Measurements from ENCODE around the gene ABCC6. TPM values are rescaled to one million over a fixed set of nuclear protein-coding genes. Genes with fewer than 3 reads are reported as not detected.

The ABCC6 gene
- total and polyA plus RNA-seq, 2 of the 13 experiments (the other 11 are each of a cell fraction or from before 2014, with no cell fraction given), result 82.4 to 105 TPM

- no peak for TF ChIP-seq NR2C2 (CRISPR knock-in tag; IDR thresholded peaks at IDR 0.05; ENCODE audit: borderline replicate concordance)
- TF ChIP-seq ATF1 (CRISPR knock-in tag; IDR thresholded peaks at IDR 0.05), result no peak
- no peak for TF ChIP-seq NFIB (CRISPR knock-in tag; IDR thresholded peaks at IDR 0.05; ENCODE audit: borderline replicate concordance)
- TF ChIP-seq ZNF570 (CRISPR knock-in tag; IDR thresholded peaks at IDR 0.05; ENCODE audit: borderline replicate concordance), result no peak
- TF ChIP-seq NONO (IDR thresholded peaks at IDR 0.05), result 0 out of 2 replicates have a peak, but pooled peaks have one; percentile 69
- no peak for TF ChIP-seq NONO (CRISPR knock-in tag; conservative IDR thresholded peaks at IDR 0.05)
- no peak for TF ChIP-seq ZNF7 (CRISPR knock-in tag; IDR thresholded peaks at IDR 0.05)
- TF ChIP-seq FOXK2 (IDR thresholded peaks at IDR 0.05), result peak; percentile 35; the same call in 1 of the 2 replicates
- TF ChIP-seq ZNF333 (CRISPR knock-in tag; IDR thresholded peaks at IDR 0.05; ENCODE audit: borderline replicate concordance), result no peak
- no peak for TF ChIP-seq HINFP (CRISPR knock-in tag; IDR thresholded peaks at IDR 0.05; ENCODE audit: low read depth)
- TF ChIP-seq ZNF891 (CRISPR knock-in tag; IDR thresholded peaks at IDR 0.05), result no peak
- TF ChIP-seq ZNF775 (CRISPR knock-in tag; IDR thresholded peaks at IDR 0.05; ENCODE audit: borderline replicate concordance), result no peak
- TF ChIP-seq FOXA1 (IDR thresholded peaks at IDR 0.05), result 0 out of 2 replicates have a peak, but pooled peaks have one; percentile 36
- TF ChIP-seq FOXA1 (CRISPR knock-in tag; IDR thresholded peaks at IDR 0.05), result no peak
- TF ChIP-seq ZSCAN12 (CRISPR knock-in tag; IDR thresholded peaks at IDR 0.05), result no peak
- TF ChIP-seq BRCA1 (CRISPR knock-in tag; IDR thresholded peaks at IDR 0.05), result no peak
- no peak for TF ChIP-seq PBX2 (CRISPR knock-in tag; IDR thresholded peaks at IDR 0.05)
- no peak for TF ChIP-seq MEIS2 (CRISPR knock-in tag; IDR thresholded peaks at IDR 0.05)
- TF ChIP-seq ZC3H4 (CRISPR knock-in tag; IDR thresholded peaks at IDR 0.05; ENCODE audit: borderline replicate concordance), result no peak
- peak; percentile 46; the same call in 1 of the 2 replicates for TF ChIP-seq NFRKB (IDR thresholded peaks at IDR 0.05)
- TF ChIP-seq ZNF44 (CRISPR knock-in tag; IDR thresholded peaks at IDR 0.05), result no peak
- peak; percentile 47 for TF ChIP-seq PHB2 (IDR thresholded peaks at IDR 0.05; ENCODE audit: partially characterized antibody)
- no peak for TF ChIP-seq ZNF672 (CRISPR knock-in tag; IDR thresholded peaks at IDR 0.05)
- no peak for TF ChIP-seq ZBTB14 (CRISPR knock-in tag; IDR thresholded peaks at IDR 0.05)
- 0 out of 2 replicates have a peak, but pooled peaks have one; percentile 17 for TF ChIP-seq LCORL (IDR thresholded peaks at IDR 0.05)
- TF ChIP-seq LCORL (CRISPR knock-in tag; IDR thresholded peaks at IDR 0.05), result no peak
- no peak for TF ChIP-seq ZNF605 (CRISPR knock-in tag; IDR thresholded peaks at IDR 0.05)
- TF ChIP-seq RFXAP (CRISPR knock-in tag; IDR thresholded peaks at IDR 0.05; ENCODE audit: borderline replicate concordance), result no peak
- no peak for TF ChIP-seq HMGA1 (CRISPR knock-in tag; conservative IDR thresholded peaks at IDR 0.05)
- peak; percentile 81 for TF ChIP-seq PCBP2 (optimal IDR thresholded peaks at IDR 0.05; ENCODE audit: low read depth, low read length, poor library complexity, severe bottlenecking)
- no peak for TF ChIP-seq SIX4 (CRISPR knock-in tag; IDR thresholded peaks at IDR 0.05)
- no peak for TF ChIP-seq ZNF784 (CRISPR knock-in tag; IDR thresholded peaks at IDR 0.05; ENCODE audit: borderline replicate concordance)
These were observed 26.0 kb downstream of the ABCC6 start (continued) for GRCh38 chr16:16197331-16197730.

Data from HepG2 (cell line).